RWPE2 (cell line): Measurements from ENCODE around the gene ATG4B.

Source experiments
- ATAC-seq: fragments of 200-7000 bp; cut with Tn5 transposase; 3 replicates; pipeline ENCODE4 v1.9.1; 2021; ENCODE audit warnings: low read depth
- DNase-seq: peaks from one replicate; pipeline ENCODE4 v3.0.0-alpha.2; 2020; ENCODE audit warnings: low spot score
- H3K27ac ChIP-seq: fragments of 450-650 bp; 2 replicates; pipeline ENCODE4 v1.5.1; 2017; ENCODE audit warnings: mild to moderate bottlenecking; ENCODE audit not compliant: poor library complexity, severe bottlenecking
- H3K27me3 ChIP-seq: fragments of 250-450 bp; sonication (Bioruptor Pico); 2 replicates; pipeline ENCODE4 v1.5.1; 2021; ENCODE audit warnings: mild to moderate bottlenecking, moderate library complexity; ENCODE audit not compliant: insufficient read depth, poor library complexity, severe bottlenecking
- H3K36me3 ChIP-seq: fragments of 250-450 bp; sonication (Bioruptor Pico); 2 replicates; pipeline ENCODE4 v1.5.1; 2020; ENCODE audit warnings: low read depth, mild to moderate bottlenecking, moderate library complexity
- H3K4me1 ChIP-seq: fragments of 250-450 bp; sonication (Bioruptor Pico); 2 replicates; pipeline ENCODE4 v1.5.1; 2021; ENCODE audit warnings: mild to moderate bottlenecking, moderate library complexity; ENCODE audit not compliant: insufficient read depth, poor library complexity, severe bottlenecking
- H3K4me3 ChIP-seq: fragments of 250-450 bp; sonication (Bioruptor Pico); 2 replicates; pipeline ENCODE4 v1.5.1; 2021; ENCODE audit warnings: mild to moderate bottlenecking, moderate library complexity; ENCODE audit not compliant: severe bottlenecking
- H3K9me3 ChIP-seq: fragments of 250-450 bp; sonication (Bioruptor Pico); 2 replicates; pipeline ENCODE4 v1.5.1; 2021; ENCODE audit warnings: mild to moderate bottlenecking, moderate library complexity; ENCODE audit not compliant: severe bottlenecking
- CTCF ChIP-seq: fragments of 450-650 bp; IDR thresholded peaks from one replicate; pipeline ENCODE4 v1.5.1; 2017; ENCODE audit warnings: mild to moderate bottlenecking, moderate library complexity; ENCODE audit not compliant: poor library complexity, severe bottlenecking

ATG4B gene

GRCh38 chr2:241652722-241653121 lies 15.2 kb downstream of the ATG4B start:
- no peaks in the 10 kb centered on the region for H3K9me3 ChIP-seq
- no peaks in the 10 kb centered on the region for H3K27me3 ChIP-seq
- H3K4me1 ChIP-seq, result no peaks in the 10 kb centered on the region
- H3K36me3 ChIP-seq, result peaks cover 48% of the 10 kb centered on the region
- no peak overlapping the region for H3K27ac ChIP-seq
- TF ChIP-seq CTCF, result no peak
- no peak overlapping the region for H3K4me3 ChIP-seq
- ATAC-seq (no peak), DNase-seq (no peak)

- Histone ChIP-seq H3K4me1 (no peaks in the 10 kb centered on the region), H3K27me3 (no peaks in the 10 kb centered on the region), H3K9me3 (no peaks in the 10 kb centered on the region), H3K36me3 (peaks cover 48% of the 10 kb centered on the region), H3K4me3 (no peak overlapping the region), H3K27ac (no peak overlapping the region)
- no peak for ATAC-seq
- TF ChIP-seq CTCF, result no peak
- no peak for DNase-seq
These were observed 15.8 kb downstream of the ATG4B start for GRCh38 chr2:241653210-241653750.

- H3K4me1 ChIP-seq, result no peaks in the 10 kb centered on the region
- peaks cover 55% of the 10 kb centered on the region for H3K36me3 ChIP-seq
- no peak overlapping the region for H3K27ac ChIP-seq
- TF ChIP-seq CTCF, result no peak
- DNase-seq, result no peak
- no peaks in the 10 kb centered on the region for H3K9me3 ChIP-seq
- no peaks in the 10 kb centered on the region for H3K27me3 ChIP-seq
- ATAC-seq, result no peak
- no peak overlapping the region for H3K4me3 ChIP-seq
These were observed 17.1 kb downstream of the ATG4B start for GRCh38 chr2:241654551-241654950.

- Histone ChIP-seq H3K4me1 (no peaks in the 10 kb centered on the region), H3K36me3 (peaks cover 63% of the 10 kb centered on the region)
These were observed 18.2 kb downstream of the ATG4B start for GRCh38 chr2:241655516-241656189.

More at GRCh38 chr2:241655516-241656189, 18.2 kb downstream of the ATG4B start:
- Histone ChIP-seq H3K4me3 (no peak overlapping the region), H3K27me3 (no peaks in the 10 kb centered on the region), H3K27ac (no peak overlapping the region), H3K9me3 (no peaks in the 10 kb centered on the region)
- no peak for TF ChIP-seq CTCF
- ATAC-seq, result no peak
- DNase-seq, result no peak
